H1 (cell line): ENCODE measurements around the gene VPS35L.
"Not testable (repeated sequence)": the region's sequence is repeated elsewhere in the genome, so short reads cannot be mapped to it uniquely, and the experiment has no call there.

Source experiments
- CTCF ChIP-seq, 3 experiments: IDR thresholded peaks; 1 replicate in 2 of 3; 2 replicates in 1 of 3; pipeline versions ENCODE4 v1.5.1 to v1.6.1; 2011; ENCODE audit warnings: low read length in 3 of 3, mild to moderate bottlenecking in 3 of 3, inconsistent platforms in 2 of 3, low read depth in 1 of 3, moderate library complexity in 1 of 3; ENCODE audit not compliant: insufficient read depth in 1 of 3; ENCODE audit errors: control extremely low read depth in 1 of 3
- EZH2 ChIP-seq: fragments of 200-600 bp; sonication (generic); IDR thresholded peaks from 2 replicates; pipeline ENCODE4 v1.7.1; 2012; ENCODE audit warnings: low read depth, mild to moderate bottlenecking, moderate library complexity, low read length, inconsistent platforms; ENCODE audit not compliant: severe bottlenecking
- FOSL1 ChIP-seq: IDR thresholded peaks from 2 replicates; pipeline ENCODE4 v1.6.1; 2011; ENCODE audit warnings: mild to moderate bottlenecking, low read depth, low read length, moderate library complexity; ENCODE audit not compliant: insufficient read depth
- GABPA ChIP-seq: IDR thresholded peaks from 2 replicates; pipeline ENCODE4 v1.6.1; 2011; ENCODE audit warnings: mild to moderate bottlenecking, low read length, moderate library complexity, borderline replicate concordance; ENCODE audit not compliant: insufficient read depth
- NRF1 ChIP-seq: IDR thresholded peaks from 2 replicates; pipeline ENCODE4 v1.6.1; 2011; ENCODE audit warnings: mild to moderate bottlenecking, low read depth, low read length, improper control_type of control experiment
- PHF8 ChIP-seq: fragments of 200-600 bp; sonication (generic); conservative IDR thresholded peaks from 2 replicates; pipeline ENCODE4 v1.7.1; 2012; ENCODE audit warnings: low read depth, mild to moderate bottlenecking, inconsistent platforms, low read length, moderate library complexity
- RXRA ChIP-seq: IDR thresholded peaks from 2 replicates; pipeline ENCODE4 v1.6.1; 2011; ENCODE audit warnings: low read depth, mild to moderate bottlenecking, low read length, moderate library complexity; ENCODE audit not compliant: insufficient read depth
- YY1 ChIP-seq: IDR thresholded peaks from 2 replicates; pipeline ENCODE4 v1.6.1; 2011; ENCODE audit warnings: low read depth, mild to moderate bottlenecking, low read length

DNA sequence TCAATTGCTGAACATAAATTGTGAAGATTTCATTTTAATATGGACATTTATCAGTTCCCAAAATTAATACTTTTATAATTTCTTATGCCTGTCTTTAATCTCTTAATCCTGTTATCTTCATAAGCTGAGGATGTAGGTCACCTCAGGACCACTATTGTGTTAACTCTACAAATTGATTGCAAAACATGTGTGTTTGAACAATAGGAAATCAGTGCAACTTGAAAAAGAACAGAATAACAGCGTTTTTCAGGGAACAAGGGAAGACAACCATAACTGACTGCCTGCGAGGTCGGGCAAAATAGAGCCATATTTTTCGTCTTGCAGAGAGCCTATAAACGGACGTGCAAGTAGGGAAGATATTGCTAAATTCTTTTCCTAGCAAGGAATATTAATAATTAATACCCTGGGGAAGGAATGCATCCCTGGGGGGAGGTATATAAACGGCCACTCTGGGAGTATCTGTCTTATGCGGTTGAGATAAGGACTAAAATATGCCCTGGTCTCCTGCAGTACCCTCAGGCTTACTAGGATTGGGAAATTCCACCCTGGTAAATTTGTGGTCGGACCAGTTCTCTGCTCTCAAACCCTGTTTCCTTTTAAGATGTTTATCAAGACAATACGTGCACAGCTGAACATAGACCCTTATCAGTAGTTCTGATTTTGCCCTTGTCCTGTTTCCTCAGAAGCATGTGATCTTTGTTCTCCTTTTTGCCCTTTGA is 12.1 kb upstream of the VPS35L start:
- TF ChIP-seq FOSL1; PHF8; NRF1; EZH2; GABPA; CTCF (IDR thresholded peaks at IDR 0.05; ENCODE audit: control extremely low read depth in 1 of 3, insufficient read depth in 1 of 3, low read depth in 1 of 3, low read length in 3 of 3); RXRA; YY1: not testable (repeated sequence)
